K562 (cell line): ENCODE results near the gene OR4E2. TPM values are rescaled to one million over a fixed set of nuclear protein-coding genes. Genes with fewer than 3 reads are reported as not detected.

Experiments used
- polyA plus RNA-seq, 8 experiments: library from polyadenylated mRNA; depleted of rRNA in 4 of 8; stranded (reverse) in 5 of 8; unstranded in 3 of 8; fragments of >200 nt; fragmentation: Nextera tagmentation in 2 of 8; fragmentation: Illumina TruSeq in 1 of 8; extraction: Ambion mirVana in 2 of 8; extraction: Trizol in 1 of 8; gene quantifications; 2 replicates each; pipeline versions ENCODE4 v1.2.1 to v1.2.3, GENCODE V29; 2011 to 2014; ENCODE audit warnings: inconsistent platforms in 1 of 8, missing spikeins in 1 of 8
- total RNA-seq, 7 experiments: library from RNA; depleted of rRNA in 6 of 7; stranded (reverse); fragments of >200 nt in 6 of 7; fragmentation: Illumina TruSeq in 2 of 7; extraction: Trizol in 2 of 7; gene quantifications; 2 replicates each; pipeline versions ENCODE4 v1.2.1 to v1.2.3, GENCODE V29; 2011 to 2021; ENCODE audit warnings: low replicate concordance in 1 of 7
- TF ChIP-seq, protein P1 (sequence below): fragments of 450-650 bp; IDR thresholded peaks from 2 replicates; pipeline ENCODE4 v1.6.1; 2016; ENCODE audit warnings: mild to moderate bottlenecking
- TF ChIP-seq, protein P2 (sequence below), 2 experiments: fragments of 450-650 bp in 1 of 2; IDR thresholded peaks; 2 replicates each; pipeline ENCODE4 v1.6.1; 2011 to 2017; ENCODE audit warnings: low read depth in 2 of 2, antibody characterized with exemption in 1 of 2, borderline replicate concordance in 1 of 2, low read length in 1 of 2, mild to moderate bottlenecking in 1 of 2, mixed read lengths in 1 of 2; ENCODE audit not compliant: control insufficient read depth in 1 of 2
- TF ChIP-seq, protein P3 (sequence below): fragments of 200-800 bp; sonication (Bioruptor generic); IDR thresholded peaks from 2 replicates; pipeline ENCODE4 v1.6.1; 2017; ENCODE audit warnings: missing genetic modification characterization, missing compliant biosample characterization

Gene OR4E2
- total and polyA plus RNA-seq, 9 of the 15 experiments (the other 6 are each of a cell fraction or from before 2014, with no cell fraction given), result not detected

DNA sequence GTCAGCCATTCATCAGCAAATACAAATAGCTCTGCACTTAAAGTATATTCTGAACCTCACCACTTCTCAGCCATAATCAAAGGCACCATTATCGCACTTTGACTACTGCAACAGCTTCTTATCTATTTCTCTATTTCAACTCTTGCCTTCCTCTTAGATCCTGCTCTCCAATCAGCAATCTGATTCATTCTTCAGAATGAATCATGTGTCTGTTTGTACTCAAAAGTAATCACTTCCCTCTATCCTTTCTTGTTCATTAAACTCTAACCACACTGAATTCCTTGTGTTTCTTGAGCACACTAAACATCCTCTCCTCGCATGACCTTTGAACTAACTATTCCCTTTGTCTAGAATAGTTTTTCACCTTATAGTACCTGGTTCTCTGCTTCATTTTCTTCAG lies 32.8 kb downstream of the OR4E2 start (continued):
- TF ChIP-seq, protein P1, sequence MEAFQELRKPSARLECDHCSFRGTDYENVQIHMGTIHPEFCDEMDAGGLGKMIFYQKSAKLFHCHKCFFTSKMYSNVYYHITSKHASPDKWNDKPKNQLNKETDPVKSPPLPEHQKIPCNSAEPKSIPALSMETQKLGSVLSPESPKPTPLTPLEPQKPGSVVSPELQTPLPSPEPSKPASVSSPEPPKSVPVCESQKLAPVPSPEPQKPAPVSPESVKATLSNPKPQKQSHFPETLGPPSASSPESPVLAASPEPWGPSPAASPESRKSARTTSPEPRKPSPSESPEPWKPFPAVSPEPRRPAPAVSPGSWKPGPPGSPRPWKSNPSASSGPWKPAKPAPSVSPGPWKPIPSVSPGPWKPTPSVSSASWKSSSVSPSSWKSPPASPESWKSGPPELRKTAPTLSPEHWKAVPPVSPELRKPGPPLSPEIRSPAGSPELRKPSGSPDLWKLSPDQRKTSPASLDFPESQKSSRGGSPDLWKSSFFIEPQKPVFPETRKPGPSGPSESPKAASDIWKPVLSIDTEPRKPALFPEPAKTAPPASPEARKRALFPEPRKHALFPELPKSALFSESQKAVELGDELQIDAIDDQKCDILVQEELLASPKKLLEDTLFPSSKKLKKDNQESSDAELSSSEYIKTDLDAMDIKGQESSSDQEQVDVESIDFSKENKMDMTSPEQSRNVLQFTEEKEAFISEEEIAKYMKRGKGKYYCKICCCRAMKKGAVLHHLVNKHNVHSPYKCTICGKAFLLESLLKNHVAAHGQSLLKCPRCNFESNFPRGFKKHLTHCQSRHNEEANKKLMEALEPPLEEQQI, result no peak
- TF ChIP-seq, protein P2, sequence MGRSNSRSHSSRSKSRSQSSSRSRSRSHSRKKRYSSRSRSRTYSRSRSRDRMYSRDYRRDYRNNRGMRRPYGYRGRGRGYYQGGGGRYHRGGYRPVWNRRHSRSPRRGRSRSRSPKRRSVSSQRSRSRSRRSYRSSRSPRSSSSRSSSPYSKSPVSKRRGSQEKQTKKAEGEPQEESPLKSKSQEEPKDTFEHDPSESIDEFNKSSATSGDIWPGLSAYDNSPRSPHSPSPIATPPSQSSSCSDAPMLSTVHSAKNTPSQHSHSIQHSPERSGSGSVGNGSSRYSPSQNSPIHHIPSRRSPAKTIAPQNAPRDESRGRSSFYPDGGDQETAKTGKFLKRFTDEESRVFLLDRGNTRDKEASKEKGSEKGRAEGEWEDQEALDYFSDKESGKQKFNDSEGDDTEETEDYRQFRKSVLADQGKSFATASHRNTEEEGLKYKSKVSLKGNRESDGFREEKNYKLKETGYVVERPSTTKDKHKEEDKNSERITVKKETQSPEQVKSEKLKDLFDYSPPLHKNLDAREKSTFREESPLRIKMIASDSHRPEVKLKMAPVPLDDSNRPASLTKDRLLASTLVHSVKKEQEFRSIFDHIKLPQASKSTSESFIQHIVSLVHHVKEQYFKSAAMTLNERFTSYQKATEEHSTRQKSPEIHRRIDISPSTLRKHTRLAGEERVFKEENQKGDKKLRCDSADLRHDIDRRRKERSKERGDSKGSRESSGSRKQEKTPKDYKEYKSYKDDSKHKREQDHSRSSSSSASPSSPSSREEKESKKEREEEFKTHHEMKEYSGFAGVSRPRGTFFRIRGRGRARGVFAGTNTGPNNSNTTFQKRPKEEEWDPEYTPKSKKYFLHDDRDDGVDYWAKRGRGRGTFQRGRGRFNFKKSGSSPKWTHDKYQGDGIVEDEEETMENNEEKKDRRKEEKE (IDR thresholded peaks at IDR 0.05; ENCODE audit: borderline replicate concordance in 1 of 2, control insufficient read depth in 1 of 2, low read depth in 2 of 2, low read length in 1 of 2), result no peak
- TF ChIP-seq, protein P3, sequence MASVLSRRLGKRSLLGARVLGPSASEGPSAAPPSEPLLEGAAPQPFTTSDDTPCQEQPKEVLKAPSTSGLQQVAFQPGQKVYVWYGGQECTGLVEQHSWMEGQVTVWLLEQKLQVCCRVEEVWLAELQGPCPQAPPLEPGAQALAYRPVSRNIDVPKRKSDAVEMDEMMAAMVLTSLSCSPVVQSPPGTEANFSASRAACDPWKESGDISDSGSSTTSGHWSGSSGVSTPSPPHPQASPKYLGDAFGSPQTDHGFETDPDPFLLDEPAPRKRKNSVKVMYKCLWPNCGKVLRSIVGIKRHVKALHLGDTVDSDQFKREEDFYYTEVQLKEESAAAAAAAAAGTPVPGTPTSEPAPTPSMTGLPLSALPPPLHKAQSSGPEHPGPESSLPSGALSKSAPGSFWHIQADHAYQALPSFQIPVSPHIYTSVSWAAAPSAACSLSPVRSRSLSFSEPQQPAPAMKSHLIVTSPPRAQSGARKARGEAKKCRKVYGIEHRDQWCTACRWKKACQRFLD (CRISPR knock-in tag), result no peak
